ENCODE data around the gene LHFPL3. TPM values are rescaled to one million over a fixed set of nuclear protein-coding genes. Genes with fewer than 3 reads are reported as not detected.

LHFPL3 gene
- total RNA-seq, 2 donors from 2014 or later, result not detected

GRCh38 chr7:104789780-104790179 lies 461.4 kb downstream of the LHFPL3 start:
- no peak for ATAC-seq (replicated peaks)
- no peaks in the 10 kb centered on the region for H3K36me3 Mint-ChIP-seq (ENCODE audit: low read depth)

GRCh38 chr7:104790440-104790839 lies 462.0 kb downstream of the LHFPL3 start:
- H3K27me3 Mint-ChIP-seq, result peaks cover 29% of the 10 kb centered on the region
- H3K9me3 Mint-ChIP-seq, result no peaks in the 10 kb centered on the region
- H3K27ac Mint-ChIP-seq, result no peak overlapping the region
- no peak overlapping the region for H3K4me3 Mint-ChIP-seq
- H3K4me1 Mint-ChIP-seq, result no peaks in the 10 kb centered on the region
- H3K36me3 Mint-ChIP-seq (ENCODE audit: low read depth), result no peaks in the 10 kb centered on the region
- no peak for ATAC-seq (replicated peaks)

More at GRCh38 chr7:104789780-104790179, 461.4 kb downstream of the LHFPL3 start:
- Mint-ChIP-seq H3K27ac (no peak overlapping the region), H3K27me3 (peaks cover 23% of the 10 kb centered on the region), H3K4me1 (no peaks in the 10 kb centered on the region), H3K4me3 (no peak overlapping the region), H3K9me3 (no peaks in the 10 kb centered on the region)

GRCh38 chr7:104791080-104791479 lies 462.7 kb downstream of the LHFPL3 start:
- H3K36me3 Mint-ChIP-seq (ENCODE audit: low read depth), result no peaks in the 10 kb centered on the region
- peaks cover 24% of the 10 kb centered on the region for H3K27me3 Mint-ChIP-seq
- no peak overlapping the region for H3K27ac Mint-ChIP-seq
- no peak for ATAC-seq (replicated peaks)
- H3K9me3 Mint-ChIP-seq, result no peaks in the 10 kb centered on the region
- H3K4me3 Mint-ChIP-seq, result no peak overlapping the region
- H3K4me1 Mint-ChIP-seq, result no peaks in the 10 kb centered on the region

- peaks cover 24% of the 10 kb centered on the region for H3K27me3 Mint-ChIP-seq
- no peaks in the 10 kb centered on the region for H3K9me3 Mint-ChIP-seq
- H3K36me3 Mint-ChIP-seq (ENCODE audit: low read depth), result no peaks in the 10 kb centered on the region
- H3K4me1 Mint-ChIP-seq, result no peaks in the 10 kb centered on the region
- no peak overlapping the region for H3K27ac Mint-ChIP-seq
- ATAC-seq (replicated peaks), result no peak
- H3K4me3 Mint-ChIP-seq, result no peak overlapping the region
These were observed 464.7 kb downstream of the LHFPL3 start for GRCh38 chr7:104793066-104793465.

- Mint-ChIP-seq H3K9me3 (no peaks in the 10 kb centered on the region), H3K36me3 (ENCODE audit: low read depth) (no peaks in the 10 kb centered on the region), H3K4me1 (no peaks in the 10 kb centered on the region), H3K4me3 (no peak overlapping the region), H3K27ac (no peak overlapping the region), H3K27me3 (peaks cover 24% of the 10 kb centered on the region)
- ATAC-seq (replicated peaks), result no peak
These were observed 465.8 kb downstream of the LHFPL3 start for GRCh38 chr7:104794154-104794553.

GRCh38 chr7:104794589-104794988 lies 466.2 kb downstream of the LHFPL3 start:
- no peak overlapping the region for H3K27ac Mint-ChIP-seq
- ATAC-seq (replicated peaks), result no peak
- H3K4me3 Mint-ChIP-seq, result no peak overlapping the region
- H3K36me3 Mint-ChIP-seq (ENCODE audit: low read depth), result no peaks in the 10 kb centered on the region
- H3K4me1 Mint-ChIP-seq, result no peaks in the 10 kb centered on the region
- no peaks in the 10 kb centered on the region for H3K9me3 Mint-ChIP-seq
- peaks cover 26% of the 10 kb centered on the region for H3K27me3 Mint-ChIP-seq

- no peaks in the 10 kb centered on the region for H3K36me3 Mint-ChIP-seq (ENCODE audit: low read depth)
- ATAC-seq (replicated peaks), result no peak
- no peaks in the 10 kb centered on the region for H3K9me3 Mint-ChIP-seq
- H3K27me3 Mint-ChIP-seq, result peaks cover 26% of the 10 kb centered on the region
- no peak overlapping the region for H3K4me3 Mint-ChIP-seq
- H3K27ac Mint-ChIP-seq, result no peak overlapping the region
- no peaks in the 10 kb centered on the region for H3K4me1 Mint-ChIP-seq
These were observed 466.7 kb downstream of the LHFPL3 start for GRCh38 chr7:104795086-104795485.

- Mint-ChIP-seq H3K36me3 (ENCODE audit: low read depth) (no peaks in the 10 kb centered on the region), H3K9me3 (no peaks in the 10 kb centered on the region), H3K4me3 (no peak overlapping the region), H3K4me1 (no peaks in the 10 kb centered on the region), H3K27me3 (peaks cover 27% of the 10 kb centered on the region), H3K27ac (no peak overlapping the region)
- ATAC-seq (replicated peaks), result no peak
These were observed 467.4 kb downstream of the LHFPL3 start for GRCh38 chr7:104795616-104796398.

- Mint-ChIP-seq H3K4me1 (no peaks in the 10 kb centered on the region), H3K4me3 (no peak overlapping the region), H3K27me3 (peaks cover 26% of the 10 kb centered on the region), H3K9me3 (no peaks in the 10 kb centered on the region), H3K36me3 (ENCODE audit: low read depth) (no peaks in the 10 kb centered on the region), H3K27ac (no peak overlapping the region)
- no peak for ATAC-seq (replicated peaks)
These were observed 471.9 kb downstream of the LHFPL3 start for GRCh38 chr7:104800307-104800706.

GRCh38 chr7:104801022-104801421 lies 472.6 kb downstream of the LHFPL3 start:
- Mint-ChIP-seq H3K4me1 (no peaks in the 10 kb centered on the region), H3K27me3 (peaks cover 25% of the 10 kb centered on the region), H3K36me3 (ENCODE audit: low read depth) (no peaks in the 10 kb centered on the region), H3K4me3 (no peak overlapping the region), H3K9me3 (no peaks in the 10 kb centered on the region), H3K27ac (no peak overlapping the region)
- no peak for ATAC-seq (replicated peaks)

GRCh38 chr7:104803931-104804330 lies 475.5 kb downstream of the LHFPL3 start:
- peaks cover 39% of the 10 kb centered on the region for H3K27me3 Mint-ChIP-seq
- H3K4me3 Mint-ChIP-seq, result no peak overlapping the region
- no peak for ATAC-seq (replicated peaks)
- no peaks in the 10 kb centered on the region for H3K36me3 Mint-ChIP-seq (ENCODE audit: low read depth)
- H3K9me3 Mint-ChIP-seq, result no peaks in the 10 kb centered on the region
- no peak overlapping the region for H3K27ac Mint-ChIP-seq
- no peaks in the 10 kb centered on the region for H3K4me1 Mint-ChIP-seq

- ATAC-seq (replicated peaks), result no peak
- Mint-ChIP-seq H3K9me3 (no peaks in the 10 kb centered on the region), H3K36me3 (ENCODE audit: low read depth) (no peaks in the 10 kb centered on the region), H3K27me3 (peaks cover 38% of the 10 kb centered on the region), H3K4me1 (no peaks in the 10 kb centered on the region), H3K27ac (no peak overlapping the region), H3K4me3 (no peak overlapping the region)
These were observed 476.3 kb downstream of the LHFPL3 start for GRCh38 chr7:104804696-104805095.

GRCh38 chr7:104805449-104806317 lies 477.3 kb downstream of the LHFPL3 start:
- no peak overlapping the region for H3K4me3 Mint-ChIP-seq
- H3K9me3 Mint-ChIP-seq, result no peaks in the 10 kb centered on the region
- no peaks in the 10 kb centered on the region for H3K36me3 Mint-ChIP-seq (ENCODE audit: low read depth)
- H3K27ac Mint-ChIP-seq, result no peak overlapping the region
- no peak for ATAC-seq (replicated peaks)
- peaks cover 40% of the 10 kb centered on the region for H3K27me3 Mint-ChIP-seq
- H3K4me1 Mint-ChIP-seq, result no peaks in the 10 kb centered on the region

GRCh38 chr7:104807671-104808070 lies 479.3 kb downstream of the LHFPL3 start:
- Mint-ChIP-seq H3K27me3 (peaks cover 40% of the 10 kb centered on the region), H3K9me3 (no peaks in the 10 kb centered on the region), H3K36me3 (ENCODE audit: low read depth) (no peaks in the 10 kb centered on the region), H3K27ac (no peak overlapping the region), H3K4me1 (no peaks in the 10 kb centered on the region), H3K4me3 (no peak overlapping the region)
- ATAC-seq (replicated peaks), result no peak

- Mint-ChIP-seq H3K27ac (no peak overlapping the region), H3K36me3 (ENCODE audit: low read depth) (no peaks in the 10 kb centered on the region), H3K4me3 (no peak overlapping the region), H3K27me3 (peaks cover 28% of the 10 kb centered on the region), H3K4me1 (no peaks in the 10 kb centered on the region), H3K9me3 (no peaks in the 10 kb centered on the region)
- no peak for ATAC-seq (replicated peaks)
These were observed 481.5 kb downstream of the LHFPL3 start for GRCh38 chr7:104809906-104810305.
